Fibroblast of the aortic adventitia (primary cell): ENCODE measurements around the gene FXR2. TPM values are rescaled to one million over a fixed set of nuclear protein-coding genes. Genes with fewer than 3 reads are reported as not detected.
"Not testable (repeated sequence)": the region's sequence is repeated elsewhere in the genome, so short reads cannot be mapped to it uniquely, and the experiment has no call there.

Source experiments
- DNase-seq: peaks from one replicate; pipeline ENCODE4 v3.0.0-alpha.2; 2010; ENCODE audit warnings: low read depth
- H3K4me3 ChIP-seq: 2 replicates; pipeline ENCODE4 v1.5.1; 2011; ENCODE audit warnings: low read depth, mild to moderate bottlenecking, control low read depth, low read length, moderate library complexity
- total RNA-seq: library from RNA; depleted of rRNA; stranded (reverse); fragments of >200 nt; gene quantifications from 2 replicates; pipeline ENCODE4 v1.2.3, GENCODE V29; 2012; ENCODE audit warnings: low replicate concordance
- TF ChIP-seq, protein P1 (sequence below): IDR thresholded peaks from 2 replicates; pipeline ENCODE4 v1.5.1; 2011; ENCODE audit warnings: mild to moderate bottlenecking, low read length, control low read depth, inconsistent platforms; ENCODE audit not compliant: insufficient read depth

The FXR2 gene
- total RNA-seq, 1 donor, result 33.1 TPM

DNA sequence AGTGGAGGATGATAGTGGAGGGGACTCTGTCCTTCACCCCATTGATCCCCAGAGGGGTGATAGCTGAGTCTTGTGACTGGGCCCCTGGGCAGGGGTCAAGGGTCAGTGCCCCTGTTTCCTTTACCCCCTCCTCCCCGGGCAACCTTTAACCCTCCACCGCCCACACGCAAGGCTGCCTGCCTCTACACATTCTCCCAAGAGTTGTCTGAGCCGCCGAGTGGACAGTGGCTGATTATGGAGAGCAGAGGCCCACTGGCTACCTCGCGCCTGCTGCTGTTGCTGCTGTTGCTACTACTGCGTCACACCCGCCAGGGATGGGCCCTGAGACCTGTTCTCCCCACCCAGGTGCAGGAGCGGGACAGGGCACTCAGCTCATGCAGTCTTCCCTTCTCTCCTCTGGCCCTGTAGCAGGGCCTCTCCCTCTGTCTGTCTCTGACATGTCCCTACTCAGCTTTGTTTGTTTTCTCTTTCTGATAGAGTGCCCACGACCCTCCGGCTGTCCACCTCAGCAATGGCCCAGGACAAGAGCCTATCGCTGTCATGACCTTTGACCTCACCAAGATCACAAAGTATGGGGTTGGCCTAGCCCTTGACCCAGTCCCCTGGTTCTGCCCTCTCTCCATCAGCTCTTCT lies 15.4 kb upstream of the FXR2 start, which contains the start of gene SHBG:
Gene SHBG (plus strand): TSS at position 197 of the 633 bp plus-strand sequence. CDS start 38 bp downstream, at position 235.
- TF ChIP-seq, protein P1, sequence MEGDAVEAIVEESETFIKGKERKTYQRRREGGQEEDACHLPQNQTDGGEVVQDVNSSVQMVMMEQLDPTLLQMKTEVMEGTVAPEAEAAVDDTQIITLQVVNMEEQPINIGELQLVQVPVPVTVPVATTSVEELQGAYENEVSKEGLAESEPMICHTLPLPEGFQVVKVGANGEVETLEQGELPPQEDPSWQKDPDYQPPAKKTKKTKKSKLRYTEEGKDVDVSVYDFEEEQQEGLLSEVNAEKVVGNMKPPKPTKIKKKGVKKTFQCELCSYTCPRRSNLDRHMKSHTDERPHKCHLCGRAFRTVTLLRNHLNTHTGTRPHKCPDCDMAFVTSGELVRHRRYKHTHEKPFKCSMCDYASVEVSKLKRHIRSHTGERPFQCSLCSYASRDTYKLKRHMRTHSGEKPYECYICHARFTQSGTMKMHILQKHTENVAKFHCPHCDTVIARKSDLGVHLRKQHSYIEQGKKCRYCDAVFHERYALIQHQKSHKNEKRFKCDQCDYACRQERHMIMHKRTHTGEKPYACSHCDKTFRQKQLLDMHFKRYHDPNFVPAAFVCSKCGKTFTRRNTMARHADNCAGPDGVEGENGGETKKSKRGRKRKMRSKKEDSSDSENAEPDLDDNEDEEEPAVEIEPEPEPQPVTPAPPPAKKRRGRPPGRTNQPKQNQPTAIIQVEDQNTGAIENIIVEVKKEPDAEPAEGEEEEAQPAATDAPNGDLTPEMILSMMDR, result no peak

DNA sequence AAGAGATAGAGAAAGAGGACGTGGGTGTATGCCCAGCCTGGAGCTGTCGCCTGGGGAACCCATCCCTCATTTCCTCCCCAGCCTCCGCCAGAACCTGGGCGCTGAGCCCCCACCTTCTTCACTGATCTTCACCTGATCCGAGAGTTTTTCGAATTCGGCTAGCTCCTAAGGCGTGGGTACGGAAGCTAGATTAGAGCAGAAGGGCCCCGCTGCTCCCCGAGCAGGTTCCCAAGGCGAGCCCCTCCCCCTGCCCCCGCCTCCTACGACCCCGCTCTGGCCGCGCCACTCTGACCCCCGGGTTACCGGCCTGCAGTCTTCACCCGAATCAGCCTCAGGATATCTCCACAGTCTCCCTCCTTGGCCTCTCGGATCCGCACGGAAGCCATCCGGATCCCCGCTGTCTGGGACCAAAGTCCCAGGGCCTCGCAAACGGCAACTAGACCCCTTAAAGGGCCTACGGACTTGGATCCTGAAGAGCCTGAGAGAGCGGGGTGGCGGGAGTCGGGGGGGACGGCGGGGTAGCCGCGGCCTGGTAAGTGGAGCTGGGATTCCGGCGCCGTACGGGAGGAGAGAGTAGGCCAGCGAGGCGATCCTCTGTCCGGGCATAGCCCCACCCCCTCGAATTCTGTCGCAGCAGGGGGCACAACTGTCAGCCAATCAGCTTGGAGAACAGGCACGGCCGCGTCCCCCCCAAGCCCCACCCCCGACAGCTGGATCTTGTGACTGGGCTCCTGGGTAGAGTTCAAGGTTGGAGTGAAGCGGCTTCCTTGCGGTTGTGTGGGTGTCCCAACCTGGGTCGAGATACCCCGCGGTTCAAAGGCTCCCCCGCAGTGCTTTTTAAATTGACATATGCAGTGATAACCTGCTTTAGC lies 12.8 kb upstream of the FXR2 start, which contains the start of gene SAT2:
Gene SAT2 (minus strand): TSS at position 572 of the 872 bp plus-strand sequence. CDS start 186 bp downstream, at position 386.
- H3K4me3 ChIP-seq, result peak within 1 kb of the TSS; percentile 88
- DNase-seq, result peak; percentile 95
- TF ChIP-seq, protein P1, result no peak

More for the DNA sequence above, 15.4 kb upstream of the FXR2 start, which contains the start of gene SHBG:
- no peak for DNase-seq
- H3K4me3 ChIP-seq, result no peak within 1 kb of the TSS

DNA sequence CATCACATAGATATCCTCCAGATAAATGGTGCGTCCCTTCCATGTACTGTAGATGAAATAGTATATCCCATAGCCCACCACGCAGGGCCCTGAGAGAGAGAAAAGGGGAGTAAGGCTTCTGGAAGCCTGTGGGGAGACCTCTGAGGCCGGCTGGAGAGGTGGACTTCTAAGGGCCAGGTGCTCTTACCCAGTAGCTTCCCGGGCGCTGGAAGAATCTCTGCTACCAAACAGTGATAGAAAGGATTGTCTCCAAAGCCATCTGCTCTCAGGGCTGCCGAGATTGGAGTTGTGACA lies 12.2 kb upstream of the FXR2 start:
- TF ChIP-seq, protein P1, result no peak
- peak overlapping the region; percentile 88 for H3K4me3 ChIP-seq
- DNase-seq, result no peak

DNA sequence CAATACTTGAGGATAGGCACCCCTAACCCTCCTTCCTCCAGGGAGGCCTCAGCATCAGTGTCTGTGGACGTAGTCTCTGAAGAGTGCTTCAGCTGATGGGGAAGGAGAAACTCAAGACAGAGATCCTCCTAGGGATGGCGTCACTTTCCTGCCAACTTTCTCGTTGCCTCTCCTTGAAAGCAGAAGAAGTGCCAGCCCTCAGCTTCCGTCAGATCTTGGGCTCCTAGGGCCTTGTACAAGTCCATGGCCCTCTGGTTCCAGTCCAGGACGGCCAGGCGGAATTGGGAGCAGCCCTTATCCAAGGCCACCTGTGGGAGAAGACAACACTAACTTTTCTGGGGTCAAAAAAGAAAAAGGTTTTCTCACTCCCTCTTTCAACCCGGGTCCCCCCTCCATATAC lies 11.6 kb upstream of the FXR2 start:
- TF ChIP-seq, protein P1, result no peak
- no peak for DNase-seq
- peak overlapping the region; percentile 88 for H3K4me3 ChIP-seq

DNA sequence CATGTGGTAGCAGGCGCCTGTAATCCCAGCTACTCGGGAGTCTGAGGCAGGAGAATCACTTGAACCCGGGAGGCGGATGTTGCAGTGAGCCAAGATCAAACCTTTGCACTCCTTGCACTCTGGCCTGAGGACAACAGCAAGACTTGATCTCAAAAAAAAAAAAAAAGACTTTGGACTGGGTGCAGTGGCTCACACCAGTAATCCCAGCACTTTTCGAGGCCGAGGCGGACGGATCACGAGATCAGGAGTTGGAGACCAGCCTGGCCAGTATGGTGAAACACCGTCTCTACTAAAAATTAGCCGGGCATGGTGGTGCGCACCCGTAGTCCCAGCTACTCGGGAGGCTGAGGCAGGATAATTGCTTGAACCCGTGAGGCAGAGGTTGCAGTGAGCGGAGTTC lies 11.1 kb upstream of the FXR2 start:
- DNase-seq, H3K4me3 ChIP-seq: not testable (repeated sequence)

DNA sequence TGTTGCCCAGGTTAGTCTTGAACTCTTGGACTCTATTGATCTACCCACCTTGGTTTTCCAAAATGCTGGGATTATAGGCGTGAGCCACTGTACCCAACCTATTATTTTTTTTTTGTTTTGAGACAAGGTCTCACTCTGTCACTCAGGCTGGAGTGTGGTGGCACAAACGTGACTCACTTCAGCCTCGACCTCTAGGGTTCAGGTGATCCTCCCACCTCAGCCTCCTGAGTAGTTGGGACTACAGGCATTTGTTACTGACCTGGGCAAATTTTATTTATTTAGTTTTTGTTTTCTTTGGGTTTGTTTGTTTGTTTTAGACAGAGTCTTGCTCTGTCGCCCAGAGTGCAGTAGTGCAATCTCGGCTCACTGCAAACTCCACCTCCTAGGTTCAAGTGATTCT lies 9.0 kb upstream of the FXR2 start:
- TF ChIP-seq, protein P1, result no peak
- DNase-seq, result no peak
- H3K4me3 ChIP-seq, result no peak overlapping the region

DNA sequence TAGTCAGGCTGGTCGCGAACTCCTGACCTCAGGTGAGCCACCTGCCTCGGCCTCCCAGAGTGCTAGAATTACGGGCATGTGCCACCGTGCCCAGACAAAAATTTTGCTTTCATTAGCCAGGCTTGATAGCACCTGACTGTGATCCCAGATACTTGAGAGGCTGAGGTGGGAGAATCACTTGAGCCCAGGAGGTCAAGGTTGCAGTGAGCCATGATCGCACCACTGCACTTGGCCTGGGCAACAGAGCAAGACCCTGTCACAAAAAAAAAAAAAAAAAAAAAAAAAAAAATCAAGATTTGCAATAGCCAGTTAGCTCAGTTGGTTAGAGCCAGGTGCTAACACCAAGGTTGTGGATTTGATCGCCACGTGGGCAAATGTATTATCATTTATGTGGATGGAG lies 6.1 kb upstream of the FXR2 start:
- no peak for DNase-seq
- TF ChIP-seq, protein P1, result no peak
- H3K4me3 ChIP-seq, result no peak overlapping the region
